ENCODE data around the gene HCN2. TPM values are rescaled to one million over a fixed set of nuclear protein-coding genes. Genes with fewer than 3 reads are reported as not detected.

The HCN2 gene
- total RNA-seq, 4 donors from 2014 or later, result 0.15 to 0.57 (median 0.29) TPM; not detected in 1

- Histone ChIP-seq H3K4me3 (peak overlapping the region; percentile 69 to 100 (median 100)), H3K27ac (peak overlapping the region; percentile 83 to 97 (median 88)), H3K9me3 (no peaks in the 10 kb centered on the region), H3K27me3 (no peaks in the 10 kb centered on the region), H3K4me1 (peaks cover 31 to 51% (median 40%) of the 10 kb centered on the region in 3 donors), H3K36me3 (no peaks in the 10 kb centered on the region)
- no peak for DNase-seq
- TF ChIP-seq POLR2A (IDR thresholded peaks at IDR 0.05), result no peak
- TF ChIP-seq, protein P1, sequence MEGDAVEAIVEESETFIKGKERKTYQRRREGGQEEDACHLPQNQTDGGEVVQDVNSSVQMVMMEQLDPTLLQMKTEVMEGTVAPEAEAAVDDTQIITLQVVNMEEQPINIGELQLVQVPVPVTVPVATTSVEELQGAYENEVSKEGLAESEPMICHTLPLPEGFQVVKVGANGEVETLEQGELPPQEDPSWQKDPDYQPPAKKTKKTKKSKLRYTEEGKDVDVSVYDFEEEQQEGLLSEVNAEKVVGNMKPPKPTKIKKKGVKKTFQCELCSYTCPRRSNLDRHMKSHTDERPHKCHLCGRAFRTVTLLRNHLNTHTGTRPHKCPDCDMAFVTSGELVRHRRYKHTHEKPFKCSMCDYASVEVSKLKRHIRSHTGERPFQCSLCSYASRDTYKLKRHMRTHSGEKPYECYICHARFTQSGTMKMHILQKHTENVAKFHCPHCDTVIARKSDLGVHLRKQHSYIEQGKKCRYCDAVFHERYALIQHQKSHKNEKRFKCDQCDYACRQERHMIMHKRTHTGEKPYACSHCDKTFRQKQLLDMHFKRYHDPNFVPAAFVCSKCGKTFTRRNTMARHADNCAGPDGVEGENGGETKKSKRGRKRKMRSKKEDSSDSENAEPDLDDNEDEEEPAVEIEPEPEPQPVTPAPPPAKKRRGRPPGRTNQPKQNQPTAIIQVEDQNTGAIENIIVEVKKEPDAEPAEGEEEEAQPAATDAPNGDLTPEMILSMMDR (IDR thresholded peaks at IDR 0.05), result no peak
- WGBS, 2 donors, result 1% methylated on average over 9 to 12 of the region's 14 CpGs
- intact Hi-C loops (cut with DNase I), result no loop called here
These were observed 18.1 kb upstream of the HCN2 start for GRCh38 chr19:571566-571974.

DNA sequence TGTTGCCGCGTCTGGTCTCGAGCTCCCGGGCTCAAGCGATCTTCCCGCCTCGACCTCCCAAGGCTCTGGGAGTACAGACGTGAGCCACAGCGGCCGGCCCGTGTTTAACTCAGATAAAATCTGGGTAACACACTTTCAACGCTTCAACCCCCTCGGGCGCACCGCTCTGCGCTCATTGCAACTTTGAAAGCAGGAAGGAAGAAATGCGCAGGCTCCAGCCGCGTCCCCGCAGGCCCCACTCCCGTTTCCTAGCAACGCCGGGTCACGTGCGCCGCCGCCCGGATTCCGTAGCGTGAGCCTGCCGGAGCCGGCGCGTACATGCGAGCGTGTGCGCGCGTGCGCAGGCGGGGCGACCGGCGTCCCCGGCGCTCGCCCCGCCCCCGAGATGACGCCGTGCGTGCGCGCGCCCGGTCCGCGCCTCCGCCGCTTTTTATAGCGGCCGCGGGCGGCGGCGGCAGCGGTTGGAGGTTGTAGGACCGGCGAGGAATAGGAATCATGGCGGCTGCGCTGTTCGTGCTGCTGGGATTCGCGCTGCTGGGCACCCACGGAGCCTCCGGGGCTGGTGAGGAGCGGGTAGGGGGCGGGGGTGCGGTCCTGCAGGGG is 17.4 kb upstream of the HCN2 start, which contains the start of gene BSG:
BSG (plus strand) TSS at position 457 of the 603 bp plus-strand sequence; CDS start at position 496, 39 bp downstream.
- H3K36me3 ChIP-seq, result peaks cover 0 to under 1% (median 0%) of the 10 kb centered on the region in 3 donors
- peak within 1 kb of the TSS; percentile 83 to 97 (median 95) for H3K27ac ChIP-seq
- DNase-seq, result peak; percentile 90
- H3K27me3 ChIP-seq, result no peaks in the 10 kb centered on the region
- intact Hi-C loops (cut with DNase I), result no loop called here
- H3K4me1 ChIP-seq, result peaks cover 31 to 58% (median 47%) of the 10 kb centered on the region in 3 donors
- H3K4me3 ChIP-seq, result peak within 1 kb of the TSS; percentile 69 to 100 (median 100)
- no peaks in the 10 kb centered on the region for H3K9me3 ChIP-seq
- TF ChIP-seq, protein P1 (IDR thresholded peaks at IDR 0.05), result peak in 3 of 6 experiments; percentile 4 to 36 (median 24)
- TF ChIP-seq POLR2A (IDR thresholded peaks at IDR 0.05), result peak in 3 of 4 donors; percentile 95 to 99 (median 98)
- 0% methylated on average over 4 of the region's 79 CpGs for WGBS, 2 donors

- H3K9me3 ChIP-seq, result no peaks in the 10 kb centered on the region
- intact Hi-C loops (cut with DNase I), result no loop called here
- DNase-seq, result no peak
- H3K4me1 ChIP-seq, result peaks cover 31 to 64% (median 47%) of the 10 kb centered on the region in 3 donors
- peak overlapping the region; percentile 69 to 100 (median 100) for H3K4me3 ChIP-seq
- WGBS, 2 donors, result 0% methylated on average over 4 of the region's 55 CpGs; no CpG with 5 or more reads in 1 of the 2 donors
- TF ChIP-seq, protein P1 (IDR thresholded peaks at IDR 0.05), result no peak
- TF ChIP-seq POLR2A (IDR thresholded peaks at IDR 0.05), result no peak
- peak overlapping the region; percentile 83 to 97 (median 93) for H3K27ac ChIP-seq
- H3K27me3 ChIP-seq, result no peaks in the 10 kb centered on the region
- H3K36me3 ChIP-seq, result peaks cover 0 to 8% (median 0%) of the 10 kb centered on the region in 3 donors
These were observed 16.8 kb upstream of the HCN2 start for GRCh38 chr19:572743-573518.

GRCh38 chr19:573519-573825 is 16.2 kb upstream of the HCN2 start:
- 0% methylated on average over 5 to 7 of the region's 15 CpGs for WGBS, 2 donors
- TF ChIP-seq POLR2A (IDR thresholded peaks at IDR 0.05), result no peak
- TF ChIP-seq, protein P1 (IDR thresholded peaks at IDR 0.05), result no peak
- Histone ChIP-seq H3K4me1 (peaks cover 31 to 70% (median 47%) of the 10 kb centered on the region in 3 donors), H3K4me3 (peak overlapping the region; percentile 69 to 100 (median 100)), H3K27ac (peak overlapping the region; percentile 83 to 97 (median 93)), H3K9me3 (no peaks in the 10 kb centered on the region), H3K27me3 (no peaks in the 10 kb centered on the region), H3K36me3 (peaks cover 0 to 13% (median 0%) of the 10 kb centered on the region in 3 donors)
- intact Hi-C loops (cut with DNase I), result no loop called here
- no peak for DNase-seq
